PC-9 (cell line): ENCODE measurements around the gene MCM7. TPM values are rescaled to one million over a fixed set of nuclear protein-coding genes. Genes with fewer than 3 reads are reported as not detected.

Experiments used
- BruUV-seq: library from RNA; stranded (reverse); fragments of 400-500 nt; replicated peaks from 2 replicates; lab custom pipeline; 2021; lab: Mats Ljungman, UMichigan
- CTCF ChIA-PET: fragments of 300-600 bp; sonication (Branson Sonifier 250); formaldehyde crosslinking; loops from one replicate; lab custom pipeline; 2022; ENCODE audit warnings: antibody characterized with exemption; lab: Charles Lee
- POLR2A ChIA-PET: fragments of 300-600 bp; sonication (Branson Sonifier 250); formaldehyde crosslinking; loops from one replicate; lab custom pipeline; 2022; ENCODE audit warnings: antibody characterized with exemption; ENCODE audit not compliant: unreplicated experiment; lab: Charles Lee
- DNase-seq, 2 experiments: peaks; one replicate each; pipeline versions ENCODE4 v3.0.0 to v3.0.0-alpha.2; 2015 to 2022; ENCODE audit warnings: mixed read lengths in 1 of 2
- H2AFZ ChIP-seq: fragments of 200-600 bp; sonication (generic); 2 replicates; pipeline ENCODE4 v1.8.1; 2017; ENCODE audit warnings: antibody characterized with exemption
- H3F3A ChIP-seq: fragments of 200-600 bp; sonication (generic); 2 replicates; pipeline ENCODE4 v1.8.1; 2017; ENCODE audit warnings: antibody characterized with exemption, mild to moderate bottlenecking, low read depth; ENCODE audit not compliant: insufficient read depth
- H3K27ac ChIP-seq: fragments of 200-600 bp; sonication (generic); 2 replicates; pipeline ENCODE4 v1.6.1; 2016; ENCODE audit warnings: mixed run types
- H3K27me3 ChIP-seq: fragments of 200-600 bp; sonication (generic); 2 replicates; pipeline ENCODE4 v1.6.1; 2016; ENCODE audit warnings: low read depth, mixed run types; ENCODE audit not compliant: insufficient read depth
- H3K36me3 ChIP-seq: fragments of 200-600 bp; sonication (generic); 2 replicates; pipeline ENCODE4 v1.6.1; 2016; ENCODE audit warnings: low read depth, mixed run types
- H3K4me1 ChIP-seq: fragments of 200-600 bp; sonication (generic); replicated peaks from 2 replicates; pipeline ENCODE4 v1.6.1; 2016; ENCODE audit warnings: mixed run types; ENCODE audit not compliant: insufficient read depth
- H3K4me2 ChIP-seq: fragments of 200-600 bp; sonication (generic); 2 replicates; pipeline ENCODE4 v1.6.1; 2017; ENCODE audit warnings: mixed run types
- H3K4me3 ChIP-seq: fragments of 200-600 bp; sonication (generic); 2 replicates; pipeline ENCODE4 v1.6.1; 2016; ENCODE audit warnings: mixed run types
- H3K79me2 ChIP-seq: fragments of 200-600 bp; sonication (generic); 2 replicates; pipeline ENCODE4 v1.6.1; 2017; ENCODE audit warnings: low read depth, mixed run types
- H3K9me2 ChIP-seq: fragments of 200-600 bp; sonication (generic); 2 replicates; pipeline ENCODE4 v1.8.1; 2017; ENCODE audit warnings: mild to moderate bottlenecking; ENCODE audit not compliant: insufficient read depth
- H3K9me3 ChIP-seq: fragments of 200-600 bp; sonication (generic); 2 replicates; pipeline ENCODE4 v1.8.1; 2016; ENCODE audit warnings: low read depth; ENCODE audit not compliant: insufficient read depth
- H4K20me1 ChIP-seq: fragments of 200-600 bp; sonication (generic); 2 replicates; pipeline ENCODE4 v1.8.1; 2017; ENCODE audit not compliant: insufficient read depth
- EZH2 ChIP-seq: fragments of 200-600 bp; sonication (generic); IDR thresholded peaks from 2 replicates; pipeline ENCODE4 v1.8.0; 2017; ENCODE audit warnings: antibody characterized with exemption, low read depth
- intact Hi-C: fragments of 100-400 bp; cut with micrococcal nuclease; formaldehyde crosslinking; loops from one replicate; pipeline ENCODE4 v1.10.0; 2022; ENCODE audit not compliant: unreplicated experiment
- total RNA-seq: library from RNA; stranded (reverse); gene quantifications from 2 replicates; pipeline ENCODE4 v1.2.3, GENCODE V29; 2021
- TF ChIP-seq, protein P1 (sequence below): fragments of 200-600 bp; sonication (generic); conservative IDR thresholded peaks from 2 replicates; pipeline ENCODE4 v1.6.1; 2017; ENCODE audit warnings: mixed run types, antibody characterized with exemption, mild to moderate bottlenecking, moderate library complexity

Gene MCM7
- total RNA-seq, 1 experiment from 2014 or later, result 238 TPM

DNA sequence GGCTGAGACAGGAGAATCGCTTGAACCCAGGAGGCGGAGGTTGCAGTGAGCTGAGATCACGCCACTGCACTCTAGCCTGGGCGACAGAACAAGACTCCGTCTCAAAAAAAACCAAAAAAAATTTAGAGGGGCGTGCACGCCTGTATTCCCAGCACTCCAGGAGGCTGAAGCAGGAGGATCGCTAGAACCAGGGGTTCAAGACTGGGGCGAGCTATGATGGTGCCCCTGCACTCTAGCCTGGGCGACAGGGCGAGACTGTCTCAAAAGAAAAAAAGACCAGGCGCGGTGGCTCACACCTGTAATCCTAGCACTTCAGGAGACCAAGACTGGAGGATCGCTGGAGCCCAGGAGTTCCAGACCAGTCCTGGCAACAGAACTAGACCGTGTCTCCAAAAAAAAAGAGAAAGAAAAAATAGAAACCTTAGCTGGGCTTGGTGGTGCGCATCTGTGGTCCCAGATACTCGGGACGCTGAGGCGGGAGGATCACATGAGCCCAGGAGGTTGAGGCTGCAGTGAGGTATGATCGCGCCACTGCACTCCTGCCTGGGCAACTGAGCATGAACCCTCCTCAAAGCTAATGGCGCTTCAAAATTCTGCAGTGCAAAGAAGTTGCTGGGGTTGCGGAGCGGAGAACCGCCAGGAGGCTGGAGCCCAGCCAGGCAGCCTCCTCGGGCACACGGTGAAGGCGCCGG is 25.2 kb upstream of the MCM7 start:
- Histone ChIP-seq H3K36me3 (no peaks in the 10 kb centered on the region), H2AFZ (peak overlapping the region; percentile 92), H3K9me3 (no peaks in the 10 kb centered on the region), H3K79me2 (peaks cover 8% of the 10 kb centered on the region; the same call in 1 of the 2 replicates), H3K27ac (peak overlapping the region; percentile 82), H3K27me3 (no peaks in the 10 kb centered on the region), H3K4me2 (peak overlapping the region; percentile 80), H3K9me2 (no peaks in the 10 kb centered on the region), H3K4me1 (peaks cover 19% of the 10 kb centered on the region; the same call in 1 of the 2 replicates), H4K20me1 (no peaks in the 10 kb centered on the region), H3F3A (peaks cover 42% of the 10 kb centered on the region), H3K4me3 (peak overlapping the region; percentile 75)
- intact Hi-C loops, result loop anchor here (2.0 kb wide), 1 partner anchor 26 kb away; the partner anchor contains the start of genes AP4M1 and MCM7
- BruUV-seq, result TSS peak; percentile 66
- ChIA-PET CTCF (interaction anchor here (0.6 to 0.7 kb wide), 3 partner anchors 390 to 675 kb away, joined by 4 to 13 read pairs (median 5); no protein-coding TSS in a partner anchor), POLR2A (interaction anchor here (0.6 to 0.9 kb wide), 2 partner anchors 31 kb away, joined by 3 to 4 read pairs; no protein-coding TSS in a partner anchor)
- no peak for DNase-seq
- TF ChIP-seq, protein P1, sequence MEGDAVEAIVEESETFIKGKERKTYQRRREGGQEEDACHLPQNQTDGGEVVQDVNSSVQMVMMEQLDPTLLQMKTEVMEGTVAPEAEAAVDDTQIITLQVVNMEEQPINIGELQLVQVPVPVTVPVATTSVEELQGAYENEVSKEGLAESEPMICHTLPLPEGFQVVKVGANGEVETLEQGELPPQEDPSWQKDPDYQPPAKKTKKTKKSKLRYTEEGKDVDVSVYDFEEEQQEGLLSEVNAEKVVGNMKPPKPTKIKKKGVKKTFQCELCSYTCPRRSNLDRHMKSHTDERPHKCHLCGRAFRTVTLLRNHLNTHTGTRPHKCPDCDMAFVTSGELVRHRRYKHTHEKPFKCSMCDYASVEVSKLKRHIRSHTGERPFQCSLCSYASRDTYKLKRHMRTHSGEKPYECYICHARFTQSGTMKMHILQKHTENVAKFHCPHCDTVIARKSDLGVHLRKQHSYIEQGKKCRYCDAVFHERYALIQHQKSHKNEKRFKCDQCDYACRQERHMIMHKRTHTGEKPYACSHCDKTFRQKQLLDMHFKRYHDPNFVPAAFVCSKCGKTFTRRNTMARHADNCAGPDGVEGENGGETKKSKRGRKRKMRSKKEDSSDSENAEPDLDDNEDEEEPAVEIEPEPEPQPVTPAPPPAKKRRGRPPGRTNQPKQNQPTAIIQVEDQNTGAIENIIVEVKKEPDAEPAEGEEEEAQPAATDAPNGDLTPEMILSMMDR, result no peak
- no peak for TF ChIP-seq EZH2

DNA sequence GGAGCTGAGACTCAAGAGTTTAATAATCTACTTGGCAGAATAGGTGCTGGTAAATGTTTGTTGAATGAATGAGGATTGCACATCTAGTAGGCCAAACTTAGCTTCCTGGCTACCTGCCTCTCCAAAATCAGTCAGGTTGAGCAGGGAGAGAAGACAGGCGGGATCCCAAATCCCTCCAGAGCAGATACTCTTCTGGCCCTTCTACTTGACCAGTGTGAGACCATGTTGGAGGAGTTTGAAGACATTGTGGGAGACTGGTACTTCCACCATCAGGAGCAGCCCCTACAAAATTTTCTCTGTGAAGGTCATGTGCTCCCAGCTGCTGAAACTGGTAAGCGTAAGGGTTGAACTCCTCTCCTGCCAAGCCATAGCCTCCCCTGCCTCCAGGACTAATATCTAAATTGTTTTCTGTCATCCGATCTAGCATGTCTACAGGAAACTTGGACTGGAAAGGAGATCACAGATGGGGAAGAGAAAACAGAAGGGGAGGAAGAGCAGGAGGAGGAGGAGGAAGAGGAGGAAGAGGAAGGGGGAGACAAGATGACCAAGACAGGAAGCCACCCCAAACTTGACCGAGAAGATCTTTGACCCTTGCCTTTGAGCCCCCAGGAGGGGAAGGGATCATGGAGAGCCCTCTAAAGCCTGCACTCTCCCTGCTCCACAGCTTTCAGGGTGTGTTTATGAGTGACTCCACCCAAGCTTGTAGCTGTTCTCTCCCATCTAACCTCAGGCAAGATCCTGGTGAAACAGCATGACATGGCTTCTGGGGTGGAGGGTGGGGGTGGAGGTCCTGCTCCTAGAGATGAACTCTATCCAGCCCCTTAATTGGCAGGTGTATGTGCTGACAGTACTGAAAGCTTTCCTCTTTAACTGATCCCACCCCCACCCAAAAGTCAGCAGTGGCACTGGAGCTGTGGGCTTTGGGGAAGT is 23.4 kb upstream of the MCM7 start:
- BruUV-seq, result no TSS peak

More for the DNA sequence above, 23.4 kb upstream of the MCM7 start:
- peaks cover 18% of the 10 kb centered on the region; the same call in 1 of the 2 replicates for H3K4me1 ChIP-seq
- H3K79me2 ChIP-seq, result peaks cover 8% of the 10 kb centered on the region; the same call in 1 of the 2 replicates
- H3K4me3 ChIP-seq, result no peak overlapping the region
- no peaks in the 10 kb centered on the region for H3K9me3 ChIP-seq
- no peak overlapping the region for H2AFZ ChIP-seq
- no peak for DNase-seq
- H3K36me3 ChIP-seq, result no peaks in the 10 kb centered on the region
- no peaks in the 10 kb centered on the region for H3K9me2 ChIP-seq
- no peaks in the 10 kb centered on the region for H3K27me3 ChIP-seq
- POLR2A ChIA-PET, result interaction anchor here (0.5 kb wide), 1 partner anchor 28 kb away, joined by 7 read pairs; no protein-coding TSS in a partner anchor
- no peaks in the 10 kb centered on the region for H4K20me1 ChIP-seq
- H3K4me2 ChIP-seq, result 0 out of 2 replicates have a peak overlapping the region, but pooled peaks have one; percentile 80
- H3K27ac ChIP-seq, result no peak overlapping the region
- H3F3A ChIP-seq, result peaks cover 29% of the 10 kb centered on the region
- intact Hi-C loops, result no loop called here
- TF ChIP-seq EZH2, result no peak
- TF ChIP-seq, protein P1, result no peak
- CTCF ChIA-PET, result interaction anchor here (0.6 to 0.7 kb wide), 5 partner anchors 42 to 1050 kb away, joined by 3 to 5 read pairs (median 4); no protein-coding TSS in a partner anchor
